Activated gamma-delta T cell treated with anti-CD3 and anti-CD28 coated beads, Interleukin-2, amount 50 U/mL, for 16 hours (primary cell): Measurements from ENCODE around the gene GBP4.
"Not testable (repeated sequence)": the region's sequence is repeated elsewhere in the genome, so short reads cannot be mapped to it uniquely, and the experiment has no call there.

Experiments
- DNase-seq: peaks from one replicate; pipeline ENCODE4 v3.0.0-alpha.2; 2020; ENCODE audit warnings: low read depth

GBP4 gene, protein sequence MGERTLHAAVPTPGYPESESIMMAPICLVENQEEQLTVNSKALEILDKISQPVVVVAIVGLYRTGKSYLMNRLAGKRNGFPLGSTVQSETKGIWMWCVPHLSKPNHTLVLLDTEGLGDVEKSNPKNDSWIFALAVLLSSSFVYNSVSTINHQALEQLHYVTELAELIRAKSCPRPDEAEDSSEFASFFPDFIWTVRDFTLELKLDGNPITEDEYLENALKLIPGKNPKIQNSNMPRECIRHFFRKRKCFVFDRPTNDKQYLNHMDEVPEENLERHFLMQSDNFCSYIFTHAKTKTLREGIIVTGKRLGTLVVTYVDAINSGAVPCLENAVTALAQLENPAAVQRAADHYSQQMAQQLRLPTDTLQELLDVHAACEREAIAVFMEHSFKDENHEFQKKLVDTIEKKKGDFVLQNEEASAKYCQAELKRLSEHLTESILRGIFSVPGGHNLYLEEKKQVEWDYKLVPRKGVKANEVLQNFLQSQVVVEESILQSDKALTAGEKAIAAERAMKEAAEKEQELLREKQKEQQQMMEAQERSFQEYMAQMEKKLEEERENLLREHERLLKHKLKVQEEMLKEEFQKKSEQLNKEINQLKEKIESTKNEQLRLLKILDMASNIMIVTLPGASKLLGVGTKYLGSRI

DNA sequence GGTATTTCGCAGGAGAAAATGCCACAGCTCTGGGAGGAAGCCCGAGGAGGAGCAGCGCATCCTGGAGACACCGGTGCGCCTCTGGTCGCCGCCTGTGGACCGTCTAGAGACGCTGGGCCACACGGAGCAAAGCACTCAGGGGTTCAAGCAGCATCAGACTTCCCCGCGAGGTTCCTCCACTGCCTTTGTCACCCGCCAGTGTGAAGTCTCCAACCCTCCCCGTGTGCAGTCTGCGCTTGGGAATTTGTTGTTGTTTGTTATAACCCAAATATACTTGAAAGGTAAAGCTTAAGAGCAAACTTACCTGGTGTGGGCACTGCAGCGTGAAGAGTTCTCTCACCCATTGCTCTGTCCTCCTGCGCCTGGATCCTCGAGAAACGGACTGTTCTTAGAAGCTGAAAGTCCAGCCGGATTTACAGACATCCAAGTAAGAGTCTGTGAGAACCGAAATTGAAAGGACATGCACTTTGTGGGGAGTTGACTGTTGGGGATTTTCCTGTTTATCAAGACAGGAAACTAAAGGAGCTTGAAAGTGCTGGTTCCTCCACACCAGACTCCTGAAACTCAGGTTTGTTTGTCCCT lies at the start of gene GBP4:
TSS of gene GBP4 (minus strand) at position 452 of the 582 bp plus-strand sequence. CDS start at position 344, 108 bp downstream.
- peak; percentile 20 for DNase-seq

DNA sequence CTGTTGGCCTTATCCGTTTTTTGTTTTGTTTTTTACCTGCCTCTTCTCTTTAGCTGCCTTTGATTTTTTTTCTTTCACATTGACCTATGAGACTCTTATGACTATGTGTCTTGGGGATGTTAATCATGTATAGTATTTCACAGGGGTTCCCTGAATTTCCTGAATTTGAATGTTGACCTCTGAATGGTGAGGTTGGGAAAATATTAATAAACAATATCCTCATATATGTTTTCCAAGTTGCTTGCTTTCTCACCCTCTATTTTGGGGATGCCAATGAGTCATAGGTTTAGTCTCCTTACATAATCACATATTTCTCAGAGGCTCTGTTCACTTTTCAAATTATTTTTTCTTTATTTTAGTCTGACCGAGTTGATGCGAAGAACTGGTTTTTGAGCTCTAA lies 44.3 kb upstream of the GBP4 start:
- DNase-seq, result no peak

DNA sequence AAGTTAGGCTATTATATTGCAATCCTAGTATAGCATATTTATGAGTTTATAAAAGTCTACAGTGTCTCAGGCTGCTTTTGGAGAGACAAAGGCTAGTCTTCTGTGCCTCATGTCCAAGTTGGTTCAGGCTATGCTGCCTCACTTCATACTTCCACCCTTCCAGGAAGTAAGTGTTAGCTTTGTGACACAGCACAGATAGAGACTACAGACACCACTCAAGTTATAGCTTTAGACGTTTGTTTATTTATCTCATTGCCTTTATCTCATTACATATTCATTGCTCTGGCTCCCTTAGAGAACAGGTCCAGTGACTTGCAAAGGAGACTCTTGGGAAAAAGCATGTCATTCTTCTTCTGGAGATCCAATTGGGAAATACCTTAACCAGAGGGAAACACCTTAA lies 22.6 kb upstream of the GBP4 start:
- DNase-seq, result no peak

DNA sequence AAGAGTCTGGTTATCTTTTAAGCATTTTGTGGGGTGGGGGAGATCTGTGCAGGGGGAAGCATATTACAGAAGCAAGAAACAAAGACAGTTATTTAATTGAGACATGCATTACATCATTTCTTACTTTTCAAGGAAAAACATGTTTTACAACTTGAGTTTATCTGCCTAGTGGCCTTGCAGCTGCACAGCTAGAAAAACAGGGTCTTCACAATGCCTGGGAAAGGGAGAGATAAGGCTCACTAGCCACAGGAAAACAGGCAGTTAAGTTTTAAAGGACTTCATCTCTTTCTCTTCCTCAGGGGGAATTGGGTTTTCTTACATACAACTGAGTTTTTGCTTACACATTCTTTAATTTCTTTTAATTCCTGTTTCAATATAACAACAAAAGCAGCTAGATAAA lies 21.1 kb upstream of the GBP4 start:
- DNase-seq, result not testable (repeated sequence)

DNA sequence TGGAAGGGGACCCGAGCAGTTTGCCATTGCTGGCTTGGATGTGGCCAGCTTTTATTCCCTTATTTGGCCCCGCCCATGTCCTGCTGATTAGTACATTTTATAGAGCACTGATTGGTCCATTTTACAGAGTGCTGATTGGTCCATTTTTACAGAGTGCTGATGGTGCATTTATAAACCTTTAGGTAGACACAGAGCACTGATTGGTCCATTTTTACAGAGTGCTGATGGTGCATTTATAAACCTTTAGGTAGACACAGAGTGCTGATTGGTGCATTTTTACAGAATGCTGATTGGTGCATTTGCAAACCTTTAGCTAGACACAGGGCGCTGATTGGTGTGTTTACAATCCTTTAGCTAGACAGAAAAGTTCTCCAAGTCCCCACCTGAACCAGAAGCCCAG lies 20.2 kb upstream of the GBP4 start:
- not testable (repeated sequence) for DNase-seq

DNA sequence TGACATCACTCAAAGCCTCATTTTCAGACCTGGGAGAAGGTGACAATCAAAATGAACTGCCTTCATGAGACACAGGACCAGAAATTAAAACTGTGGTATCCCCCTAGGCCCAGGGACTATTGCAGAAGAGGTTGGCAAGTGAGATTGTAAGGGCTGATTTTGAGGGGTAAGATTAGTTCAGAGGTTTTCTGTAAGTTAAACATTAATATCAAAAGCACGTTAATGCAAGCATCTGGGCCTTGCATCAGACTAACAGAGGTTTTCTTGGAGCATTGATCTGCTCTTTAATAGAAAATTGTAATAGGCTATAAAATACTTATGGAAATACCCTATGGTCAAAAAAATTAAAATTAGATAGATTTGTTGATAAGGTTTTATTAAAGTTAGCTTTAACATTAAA lies 14.6 kb upstream of the GBP4 start:
- DNase-seq, result no peak

DNA sequence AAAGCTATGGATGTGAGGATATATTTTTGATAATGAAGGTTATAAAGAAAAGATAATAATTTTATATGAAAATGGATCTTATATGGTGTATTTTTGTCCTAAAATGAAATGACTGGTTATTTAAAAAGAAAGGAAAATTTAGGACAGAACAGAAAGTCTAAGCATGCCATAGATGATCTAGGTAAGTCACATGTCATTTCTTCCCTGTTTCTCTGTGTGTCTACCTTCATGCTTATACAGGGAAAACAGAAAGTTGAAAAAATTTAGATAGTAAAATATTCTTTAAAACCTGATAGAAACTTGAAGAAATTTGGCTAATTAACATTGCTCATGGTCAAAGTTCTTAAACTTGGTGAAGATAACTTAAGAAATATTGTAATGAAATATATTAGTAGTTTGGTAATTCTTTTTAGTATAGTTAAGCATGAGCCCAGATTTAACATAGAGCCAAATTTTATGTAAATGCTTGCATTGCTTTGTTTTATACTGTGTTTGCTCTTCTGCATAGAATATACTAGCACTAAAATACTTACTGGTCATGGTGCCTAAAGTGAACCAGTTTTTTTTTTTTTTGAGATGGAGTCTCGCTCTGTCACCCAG lies 12.4 kb upstream of the GBP4 start:
- no peak for DNase-seq

DNA sequence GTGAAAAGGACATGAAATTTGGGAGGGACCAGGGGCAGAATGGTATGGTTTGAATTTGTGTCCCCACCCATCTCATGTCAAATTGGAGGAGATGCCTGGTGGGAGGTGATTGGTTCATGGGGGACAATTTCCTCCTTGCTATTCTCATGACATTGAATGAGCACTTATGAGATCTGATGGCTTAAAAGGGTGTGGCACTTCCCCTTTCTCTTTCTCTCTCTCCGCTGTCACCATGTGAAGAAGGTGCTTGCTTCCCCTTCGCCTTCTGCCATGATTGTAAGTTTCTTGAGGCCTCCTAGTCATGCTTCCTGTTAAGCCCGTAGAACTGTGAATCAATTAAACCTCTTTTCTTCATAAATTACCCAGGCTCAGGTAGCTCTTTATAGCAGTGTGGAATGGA lies 7.6 kb upstream of the GBP4 start:
- DNase-seq, result no peak

DNA sequence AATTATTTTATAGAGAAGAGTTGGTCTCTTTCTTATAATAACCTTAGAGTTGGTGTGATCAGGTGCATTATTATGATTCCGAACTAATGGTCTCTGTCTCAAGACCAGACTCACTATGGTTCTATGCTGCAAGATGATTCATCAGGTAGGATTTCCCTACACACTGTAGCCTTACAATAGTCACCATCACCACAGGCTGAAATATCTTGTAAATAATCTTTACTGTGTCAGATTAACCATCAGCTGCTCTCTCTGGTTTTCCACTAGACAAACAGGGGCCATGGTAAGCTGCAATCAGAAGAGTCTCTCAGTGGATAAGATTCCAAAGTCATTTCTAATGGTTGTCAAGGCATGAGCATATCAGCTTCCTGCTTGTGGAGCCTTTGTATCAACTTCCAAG lies 4.4 kb upstream of the GBP4 start:
- DNase-seq, result no peak

DNA sequence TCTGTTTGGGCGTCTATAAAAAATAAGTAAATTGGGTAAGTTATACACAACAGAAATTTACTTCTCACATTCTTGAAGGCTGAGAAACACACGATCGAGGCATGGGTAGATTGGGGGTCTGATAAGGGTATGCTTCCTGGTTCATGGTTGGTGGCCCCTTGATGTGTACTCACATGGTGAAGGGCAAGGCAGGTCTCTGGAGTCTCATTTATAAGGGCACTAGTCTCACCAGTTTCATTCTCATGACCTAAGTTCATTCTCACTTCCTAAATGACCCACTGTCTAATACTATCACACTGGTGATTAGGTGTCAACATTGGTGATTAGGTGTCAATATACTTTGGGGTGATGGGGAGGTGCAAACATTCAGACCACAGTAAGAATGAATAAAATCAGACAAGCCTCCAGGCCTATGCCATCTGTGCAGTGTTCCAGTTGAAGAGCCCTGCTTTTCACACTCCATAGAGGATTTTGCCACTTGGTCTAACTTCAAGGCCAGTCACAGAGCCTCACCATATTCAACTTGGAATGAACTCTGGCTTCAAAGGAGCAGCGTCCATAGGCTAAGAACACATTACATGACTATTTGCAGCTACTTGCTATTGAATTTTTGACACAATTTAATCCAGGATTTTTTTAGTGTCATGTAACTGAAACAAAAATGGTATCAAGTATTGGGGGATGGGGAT lies 2.5 kb upstream of the GBP4 start:
- DNase-seq, result no peak

DNA sequence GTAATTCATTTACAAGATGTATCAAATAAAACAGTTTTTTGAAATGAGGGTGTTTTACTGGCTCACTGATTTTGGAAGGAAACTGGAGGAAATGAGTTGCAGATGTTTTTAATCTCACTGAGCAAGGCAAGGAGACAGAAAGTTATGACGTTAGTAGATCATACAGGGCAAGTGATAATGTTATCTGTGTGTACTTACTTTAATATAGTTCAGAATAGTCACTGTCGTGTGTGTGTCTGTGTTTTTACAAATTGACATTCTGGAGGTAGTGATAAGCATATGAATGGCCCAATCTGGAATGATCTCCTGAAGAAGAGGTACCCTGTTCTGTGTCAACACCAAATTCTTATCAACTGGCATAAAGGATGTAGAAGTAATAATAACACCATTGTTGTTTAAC lies 1.9 kb upstream of the GBP4 start:
- no peak for DNase-seq

DNA sequence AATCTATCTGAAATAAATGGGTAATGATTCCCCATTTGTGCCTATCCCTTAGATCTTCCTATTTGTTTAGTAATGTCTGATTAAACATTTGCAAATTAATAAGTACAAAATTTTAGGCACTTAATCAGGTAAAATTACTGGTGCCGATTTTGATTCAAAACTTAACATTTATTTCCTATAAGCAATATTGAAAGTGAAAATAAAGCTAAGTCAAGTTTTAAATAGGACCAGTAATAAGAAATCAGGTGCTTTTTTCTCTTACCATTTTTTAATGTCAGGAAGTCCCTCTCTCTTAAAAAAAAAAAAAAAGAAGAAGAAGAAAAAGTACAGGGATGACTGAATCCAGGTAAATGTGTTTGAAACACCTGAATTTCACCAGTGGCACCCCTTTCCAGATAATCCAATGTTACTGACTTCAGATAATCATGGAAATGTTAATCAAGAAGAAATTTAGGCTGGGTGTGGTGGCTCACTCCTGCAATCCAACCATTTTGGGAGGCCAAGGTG lies 836 bp upstream of the GBP4 start:
- DNase-seq, result no peak

DNA sequence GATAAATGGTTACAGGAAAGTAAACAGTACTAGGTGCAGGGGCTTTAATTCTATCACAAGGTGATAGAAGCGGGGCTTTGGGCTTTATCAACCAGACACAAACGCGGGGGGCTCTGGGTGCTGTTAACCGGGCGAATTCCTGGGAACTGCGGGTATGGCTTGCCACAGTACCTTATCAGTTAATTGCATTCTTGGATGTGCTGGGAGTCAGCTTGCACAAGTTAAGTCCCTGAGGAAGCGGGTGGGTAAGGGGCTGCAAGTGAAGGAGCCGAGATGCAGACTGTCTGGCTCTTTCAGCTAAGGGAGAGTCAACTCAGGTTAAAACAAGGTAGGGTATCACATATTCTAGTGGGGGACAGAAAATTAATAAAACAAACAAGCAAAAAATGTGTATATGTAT lies 661 bp downstream of the GBP4 start:
- DNase-seq, result no peak

DNA sequence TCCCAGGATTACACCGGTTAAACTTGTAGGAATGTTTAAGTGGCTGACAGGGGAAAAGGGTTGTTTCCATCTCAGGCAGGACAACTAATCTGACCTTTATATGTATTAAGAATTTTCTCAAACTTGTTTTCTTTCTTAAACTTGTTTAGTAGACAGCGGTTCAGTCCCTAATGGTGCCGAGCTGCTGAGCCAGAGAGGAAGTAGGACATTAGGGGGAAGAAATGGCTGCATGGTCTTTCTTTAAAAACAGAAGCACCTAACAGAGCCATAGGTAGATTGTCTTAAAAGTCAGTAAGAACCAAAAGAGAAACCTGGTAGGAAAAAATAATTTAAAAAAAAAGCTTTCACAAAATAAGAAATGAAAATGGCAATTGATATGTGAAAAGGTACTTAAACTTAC lies 3.3 kb downstream of the GBP4 start:
- DNase-seq, result no peak

DNA sequence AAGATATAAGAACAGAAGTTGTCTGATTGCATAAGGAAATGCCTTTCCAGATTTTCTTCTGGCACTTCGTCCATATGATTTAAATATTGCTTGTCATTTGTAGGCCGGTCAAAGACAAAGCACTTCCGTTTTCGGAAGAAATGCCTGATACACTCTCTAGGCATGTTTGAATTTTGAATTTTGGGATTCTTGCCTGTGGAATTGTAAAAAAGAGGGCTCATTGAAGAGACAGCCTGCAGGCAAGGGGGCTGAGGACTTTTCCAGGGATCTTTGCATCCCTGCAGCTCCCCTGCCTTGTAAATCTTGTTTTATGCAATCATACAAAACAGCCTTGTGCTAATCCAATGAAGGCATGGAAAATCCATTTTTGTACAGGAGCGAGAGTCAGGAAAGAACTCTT lies 7.4 kb downstream of the GBP4 start:
- no peak for DNase-seq

DNA sequence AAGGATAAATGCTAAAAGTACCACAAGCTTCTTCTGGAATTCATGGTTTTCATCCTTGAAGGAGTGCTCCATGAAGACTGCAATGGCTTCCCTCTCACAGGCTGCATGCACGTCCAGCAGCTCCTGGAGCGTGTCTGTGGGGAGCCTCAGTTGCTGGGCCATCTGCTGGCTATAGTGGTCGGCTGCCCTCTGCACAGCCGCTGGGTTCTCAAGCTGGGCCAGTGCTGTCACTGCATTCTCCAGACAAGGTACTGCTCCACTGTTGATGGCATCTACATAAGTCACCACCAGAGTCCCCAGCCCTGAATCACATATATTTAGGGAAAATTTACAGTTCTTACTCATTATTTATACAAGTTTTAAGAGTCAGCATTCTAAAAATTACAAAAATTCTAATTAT lies 8.7 kb downstream of the GBP4 start:
- DNase-seq, result no peak

DNA sequence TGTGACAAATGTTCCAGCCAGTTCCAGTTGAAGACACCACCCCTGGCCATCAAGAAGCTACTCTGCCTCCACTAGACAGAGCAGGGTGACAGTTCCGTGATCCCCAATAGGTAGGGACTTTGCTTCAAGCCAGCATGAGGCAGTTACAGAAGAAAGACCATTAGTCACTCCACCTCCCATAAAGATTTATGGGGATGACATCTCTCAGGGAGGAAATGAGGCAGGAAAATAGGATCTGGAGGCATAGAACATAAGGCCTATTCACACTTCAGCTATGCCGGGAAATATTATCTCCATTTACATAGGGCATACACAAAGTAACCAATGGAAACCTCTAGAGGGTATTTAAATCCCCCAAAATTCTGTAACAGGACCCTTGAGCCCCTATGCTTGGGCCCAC lies 19.4 kb downstream of the GBP4 start:
- no peak for DNase-seq

DNA sequence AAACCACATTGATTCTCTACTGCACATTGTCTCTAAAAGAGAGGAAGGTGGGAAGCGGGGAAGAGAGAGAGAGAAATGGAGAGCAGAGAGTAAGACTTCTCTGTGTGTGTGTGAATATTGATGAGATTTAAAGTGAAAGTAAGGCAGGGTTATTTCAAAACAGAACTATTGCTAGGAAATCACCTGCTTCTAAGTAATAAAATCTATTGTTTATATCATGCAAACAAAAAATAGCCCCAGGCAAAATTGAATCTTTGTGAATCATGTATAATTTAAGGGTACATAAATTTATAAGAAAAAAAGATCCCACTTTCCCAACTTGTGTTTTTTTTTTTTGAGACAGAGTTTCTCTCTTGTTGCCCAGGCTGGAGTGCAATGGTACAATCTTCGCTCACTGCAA lies 21.8 kb downstream of the GBP4 start:
- no peak for DNase-seq

DNA sequence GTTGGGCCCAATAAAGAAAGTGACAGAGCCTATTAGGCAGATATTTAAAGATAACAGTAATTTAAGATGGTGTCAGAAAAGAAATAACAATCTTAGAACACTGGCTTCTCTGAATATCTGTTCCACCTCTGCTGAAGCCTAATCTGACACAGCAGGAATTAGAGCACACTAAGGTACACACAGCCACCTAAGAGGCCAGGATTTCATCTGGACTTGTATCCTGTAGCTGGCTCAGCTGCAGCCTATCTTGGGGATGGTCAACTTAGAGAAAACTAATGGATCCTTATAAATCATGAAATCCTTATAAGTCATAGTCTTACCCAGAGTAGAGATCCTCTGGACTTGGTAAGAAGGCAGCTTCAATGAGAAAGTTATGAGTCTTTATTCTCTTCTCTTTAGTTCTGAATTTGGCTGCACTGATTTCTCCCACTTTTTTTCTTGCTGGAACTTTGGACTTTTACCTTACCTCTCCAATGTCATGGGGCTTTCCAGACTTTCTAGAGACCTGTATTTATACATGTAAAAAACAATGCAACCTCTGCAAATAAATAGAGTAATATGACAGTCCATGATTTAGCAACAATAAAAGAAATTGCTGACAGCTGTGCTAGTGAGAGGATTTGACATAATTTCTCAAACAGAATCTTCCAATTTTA lies 23.0 kb downstream of the GBP4 start, which contains the start of gene GBP7:
TSS of gene GBP7 (minus strand) at position 403 of the 656 bp plus-strand sequence. CDS start 4,068 bp downstream, outside the sequence.
- no peak for DNase-seq

DNA sequence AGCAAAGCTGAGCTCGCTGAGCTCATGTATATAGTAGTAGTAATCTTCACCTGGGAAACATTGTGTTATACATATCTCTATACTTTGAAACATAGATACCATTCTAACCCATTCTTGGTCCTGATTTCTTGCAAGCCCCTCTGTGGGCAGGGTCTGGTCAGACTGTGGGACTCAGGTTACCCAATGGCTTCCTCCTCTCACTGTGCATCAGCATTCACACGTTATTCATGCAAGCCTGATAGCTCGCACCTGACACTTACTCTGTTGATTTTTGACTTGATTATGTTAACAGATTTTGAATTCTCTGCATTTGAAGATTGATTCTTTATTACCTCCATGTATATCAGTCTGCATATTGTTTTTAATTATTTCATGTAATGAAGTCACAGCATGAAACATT lies 24.3 kb downstream of the GBP4 start:
- DNase-seq, result no peak

DNA sequence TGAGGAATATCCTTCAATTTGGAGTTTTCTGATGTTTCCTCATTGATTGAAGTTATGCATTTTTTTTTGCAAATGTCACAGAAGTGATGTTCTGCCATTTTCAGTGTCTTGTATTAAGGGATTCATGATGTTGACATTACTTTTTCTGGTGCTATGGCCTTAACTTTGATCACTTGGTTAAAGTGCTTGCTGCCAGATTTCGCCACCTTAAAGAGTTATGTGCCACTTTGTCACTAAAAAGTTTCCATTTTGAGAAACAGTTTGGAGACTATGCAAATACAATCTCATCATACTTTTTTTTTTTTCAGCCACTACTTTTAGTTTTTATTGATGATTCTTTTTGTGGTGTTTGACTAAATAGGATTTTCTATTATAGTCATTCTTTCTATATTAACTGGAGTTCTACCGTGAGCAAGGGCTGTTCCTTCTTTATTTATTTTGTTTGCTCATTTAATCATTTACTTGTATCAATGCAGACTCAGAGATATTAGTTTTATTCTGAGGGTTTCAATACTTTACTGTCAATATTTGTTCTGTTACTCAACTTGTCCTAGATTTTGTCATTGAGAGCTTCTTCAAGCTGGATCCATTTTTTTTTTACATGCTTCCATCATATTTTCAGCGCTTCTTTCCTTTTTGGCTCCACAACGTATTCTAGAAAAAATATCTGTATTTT lies 26.1 kb downstream of the GBP4 start:
- no peak for DNase-seq
